GM21528 (cell line): ENCODE results near the gene RNFT2.

Source experiments
- ATAC-seq: cut with Tn5 transposase; IDR thresholded peaks from one replicate; pipeline ENCODE4 v1.9.1; 2021; ENCODE audit warnings: mild to moderate bottlenecking, moderate library complexity; ENCODE audit not compliant: unreplicated experiment, low FRiP score

The RNFT2 gene

GRCh38 chr12:116864371-116865160 is 126.5 kb downstream of the RNFT2 start:
- no peak for ATAC-seq

- no peak for ATAC-seq
Measured at GRCh38 chr12:116867523-116867922, 129.4 kb downstream of the RNFT2 start.

GRCh38 chr12:116870306-116870705 is 132.2 kb downstream of the RNFT2 start:
- no peak for ATAC-seq

GRCh38 chr12:116874324-116874995 is 136.3 kb downstream of the RNFT2 start:
- no peak for ATAC-seq

GRCh38 chr12:116876151-116876869 is 138.2 kb downstream of the RNFT2 start:
- no peak for ATAC-seq

- no peak for ATAC-seq
Measured at GRCh38 chr12:116878567-116879508, 140.7 kb downstream of the RNFT2 start.

- ATAC-seq: no peak
Measured at GRCh38 chr12:116879509-116880212, 141.5 kb downstream of the RNFT2 start.

- ATAC-seq: no peak
Measured at GRCh38 chr12:116880213-116880816, 142.2 kb downstream of the RNFT2 start.

- ATAC-seq: peak; percentile 67
Measured at GRCh38 chr12:116880817-116881324, 142.8 kb downstream of the RNFT2 start.

GRCh38 chr12:116881325-116881876 is 143.3 kb downstream of the RNFT2 start, which contains the start of gene HRK:
Gene HRK, minus strand, starts transcription at chr12:116881441. Its CDS starts 134 bp downstream, at chr12:116881307.
- ATAC-seq: no peak

GRCh38 chr12:116881877-116882507 is 143.9 kb downstream of the RNFT2 start:
- ATAC-seq: no peak

GRCh38 chr12:116882742-116883141 is 144.6 kb downstream of the RNFT2 start:
- ATAC-seq: no peak

- ATAC-seq: no peak
Measured at GRCh38 chr12:116884871-116885270, 146.8 kb downstream of the RNFT2 start.

GRCh38 chr12:116885491-116885890 is 147.4 kb downstream of the RNFT2 start:
- no peak for ATAC-seq

- no peak for ATAC-seq
Measured at GRCh38 chr12:116887244-116887643, 149.1 kb downstream of the RNFT2 start.

GRCh38 chr12:116887897-116888296 is 149.8 kb downstream of the RNFT2 start:
- no peak for ATAC-seq

- no peak for ATAC-seq
Measured at GRCh38 chr12:116890330-116890729, 152.2 kb downstream of the RNFT2 start.

- no peak for ATAC-seq
Measured at GRCh38 chr12:116891019-116891418, 152.9 kb downstream of the RNFT2 start.
